Measurements from ENCODE around the gene PARD3. TPM values are rescaled to one million over a fixed set of nuclear protein-coding genes. Genes with fewer than 3 reads are reported as not detected.

PARD3 gene
- total RNA-seq, 4 donors from 2014 or later = 39.2 to 124 (median 48.0) TPM

GRCh38 chr10:34587002-34587679 lies 228.0 kb downstream of the PARD3 start:
- H3K36me3 ChIP-seq = no peaks in the 10 kb centered on the region
- H3K4me1 ChIP-seq = no peaks in the 10 kb centered on the region

GRCh38 chr10:34585422-34586112 lies 229.5 kb downstream of the PARD3 start:
- Histone ChIP-seq H3K9me3 (no peaks in the 10 kb centered on the region), H3K27ac (no peak overlapping the region), H3K36me3 (no peaks in the 10 kb centered on the region), H3K4me3 (no peak overlapping the region), H3K27me3 (no peaks in the 10 kb centered on the region), H3K4me1 (no peaks in the 10 kb centered on the region)
- no peak for DNase-seq
- no peak for TF ChIP-seq CTCF (IDR thresholded peaks at IDR 0.05)
- no peak for TF ChIP-seq POLR2A (IDR thresholded peaks at IDR 0.05)

More at GRCh38 chr10:34587002-34587679, 228.0 kb downstream of the PARD3 start:
- no peak for DNase-seq
- H3K27me3 ChIP-seq = no peaks in the 10 kb centered on the region
- H3K9me3 ChIP-seq = no peaks in the 10 kb centered on the region
- no peak overlapping the region for H3K27ac ChIP-seq
- H3K4me3 ChIP-seq = no peak overlapping the region
- TF ChIP-seq POLR2A (IDR thresholded peaks at IDR 0.05) (no peak), CTCF (IDR thresholded peaks at IDR 0.05) (no peak)

GRCh38 chr10:34584164-34584563 lies 230.9 kb downstream of the PARD3 start:
- Histone ChIP-seq H3K4me1 (no peaks in the 10 kb centered on the region), H3K27me3 (no peaks in the 10 kb centered on the region), H3K27ac (no peak overlapping the region), H3K36me3 (no peaks in the 10 kb centered on the region), H3K4me3 (no peak overlapping the region), H3K9me3 (no peaks in the 10 kb centered on the region)
- DNase-seq = no peak
- TF ChIP-seq POLR2A (IDR thresholded peaks at IDR 0.05) (no peak), CTCF (IDR thresholded peaks at IDR 0.05) (no peak)

GRCh38 chr10:34581801-34582532 lies 233.1 kb downstream of the PARD3 start:
- no peaks in the 10 kb centered on the region for H3K4me1 ChIP-seq
- H3K27ac ChIP-seq = no peak overlapping the region
- DNase-seq = no peak
- no peak overlapping the region for H3K4me3 ChIP-seq
- H3K36me3 ChIP-seq = no peaks in the 10 kb centered on the region
- H3K27me3 ChIP-seq = no peaks in the 10 kb centered on the region
- TF ChIP-seq CTCF (IDR thresholded peaks at IDR 0.05) (no peak), POLR2A (IDR thresholded peaks at IDR 0.05) (no peak)
- H3K9me3 ChIP-seq = no peaks in the 10 kb centered on the region

GRCh38 chr10:34580643-34581042 lies 234.5 kb downstream of the PARD3 start:
- H3K4me3 ChIP-seq = no peak overlapping the region
- no peaks in the 10 kb centered on the region for H3K27me3 ChIP-seq
- no peaks in the 10 kb centered on the region for H3K9me3 ChIP-seq
- no peak overlapping the region for H3K27ac ChIP-seq
- no peaks in the 10 kb centered on the region for H3K4me1 ChIP-seq
- no peak for DNase-seq
- H3K36me3 ChIP-seq = no peaks in the 10 kb centered on the region
- TF ChIP-seq CTCF (IDR thresholded peaks at IDR 0.05) (no peak), POLR2A (IDR thresholded peaks at IDR 0.05) (no peak)

All from Peyer's patch (tissue), 4 donors.